ENCODE data around the gene TAGLN2.

The TAGLN2 gene

GRCh38 chr1:159870704-159871103 lies 54.6 kb downstream of the TAGLN2 start:
- H3K27ac ChIP-seq (ENCODE audit: low read length): no peak overlapping the region
- H3K36me3 ChIP-seq (ENCODE audit: control insufficient read depth, low read depth, low read length): no peaks in the 10 kb centered on the region
- no peak overlapping the region for H3K9ac ChIP-seq (ENCODE audit: low read length)
- H3K9me3 ChIP-seq (ENCODE audit: control insufficient read depth, low read depth, low read length): no peaks in the 10 kb centered on the region
- H3K27me3 ChIP-seq (ENCODE audit: control insufficient read depth, insufficient read depth, low read length): no peaks in the 10 kb centered on the region
- no peaks in the 10 kb centered on the region for H3K4me1 ChIP-seq (ENCODE audit: control insufficient read depth, low read depth, low read length)
- no peak overlapping the region for H3K4me3 ChIP-seq (ENCODE audit: low read length)

GRCh38 chr1:159869607-159870006 lies 55.7 kb downstream of the TAGLN2 start:
- no peaks in the 10 kb centered on the region for H3K27me3 ChIP-seq (ENCODE audit: control insufficient read depth, insufficient read depth, low read length)
- H3K36me3 ChIP-seq (ENCODE audit: control insufficient read depth, low read depth, low read length): no peaks in the 10 kb centered on the region
- H3K4me1 ChIP-seq (ENCODE audit: control insufficient read depth, low read depth, low read length): no peaks in the 10 kb centered on the region
- H3K27ac ChIP-seq (ENCODE audit: low read length): no peak overlapping the region
- H3K9ac ChIP-seq (ENCODE audit: low read length): no peak overlapping the region
- H3K4me3 ChIP-seq (ENCODE audit: low read length): no peak overlapping the region
- H3K9me3 ChIP-seq (ENCODE audit: control insufficient read depth, low read depth, low read length): no peaks in the 10 kb centered on the region

GRCh38 chr1:159869173-159869572 lies 56.1 kb downstream of the TAGLN2 start:
- no peak overlapping the region for H3K9ac ChIP-seq (ENCODE audit: low read length)
- no peaks in the 10 kb centered on the region for H3K27me3 ChIP-seq (ENCODE audit: control insufficient read depth, insufficient read depth, low read length)
- H3K36me3 ChIP-seq (ENCODE audit: control insufficient read depth, low read depth, low read length): no peaks in the 10 kb centered on the region
- H3K27ac ChIP-seq (ENCODE audit: low read length): no peak overlapping the region
- H3K4me3 ChIP-seq (ENCODE audit: low read length): no peak overlapping the region
- H3K9me3 ChIP-seq (ENCODE audit: control insufficient read depth, low read depth, low read length): no peaks in the 10 kb centered on the region
- H3K4me1 ChIP-seq (ENCODE audit: control insufficient read depth, low read depth, low read length): no peaks in the 10 kb centered on the region

- no peaks in the 10 kb centered on the region for H3K9me3 ChIP-seq (ENCODE audit: control insufficient read depth, low read depth, low read length)
- H3K36me3 ChIP-seq (ENCODE audit: control insufficient read depth, low read depth, low read length): no peaks in the 10 kb centered on the region
- no peaks in the 10 kb centered on the region for H3K27me3 ChIP-seq (ENCODE audit: control insufficient read depth, insufficient read depth, low read length)
- no peak overlapping the region for H3K4me3 ChIP-seq (ENCODE audit: low read length)
- H3K27ac ChIP-seq (ENCODE audit: low read length): no peak overlapping the region
- no peaks in the 10 kb centered on the region for H3K4me1 ChIP-seq (ENCODE audit: control insufficient read depth, low read depth, low read length)
- H3K9ac ChIP-seq (ENCODE audit: low read length): no peak overlapping the region
Measured at GRCh38 chr1:159868766-159869165, 56.5 kb downstream of the TAGLN2 start.

All from iPS-18a (cell line).